HK-2 (cell line): ENCODE data around the gene UNC93A.
"Not testable (repeated sequence)": the region's sequence is repeated elsewhere in the genome, so short reads cannot be mapped to it uniquely, and the experiment has no call there.

Source experiments
- DNase-seq: peaks from one replicate; pipeline ENCODE4 v3.0.0-alpha.2; 2018; ENCODE audit not compliant: unreplicated experiment

Gene UNC93A

GRCh38 chr6:167309355-167310192 is 18.5 kb downstream of the UNC93A start:
- not testable (repeated sequence) for DNase-seq

DNA sequence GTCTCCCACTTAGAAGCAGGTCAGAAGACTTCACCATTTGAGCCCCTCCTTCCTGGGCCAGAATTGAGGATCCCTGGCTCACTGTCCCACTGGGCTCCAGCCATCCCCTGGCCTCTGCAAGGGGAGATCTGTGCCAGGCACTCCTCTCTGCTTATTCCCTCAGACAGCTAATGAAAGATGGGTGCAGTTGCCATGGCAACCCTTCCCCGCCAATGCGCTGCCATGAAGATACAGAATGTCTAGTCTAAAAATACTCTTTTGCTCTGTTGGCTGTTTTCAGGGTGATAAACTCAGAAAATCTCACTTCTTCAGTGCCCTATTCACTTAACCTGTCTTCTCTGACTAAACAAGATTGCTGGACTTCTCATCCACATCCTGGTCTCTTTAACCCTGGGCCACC is 20.2 kb downstream of the UNC93A start:
- DNase-seq, result no peak

GRCh38 chr6:167311691-167312090 is 20.6 kb downstream of the UNC93A start:
- not testable (repeated sequence) for DNase-seq

- DNase-seq, result no peak
Measured at GRCh38 chr6:167314180-167314821, 23.2 kb downstream of the UNC93A start.

DNA sequence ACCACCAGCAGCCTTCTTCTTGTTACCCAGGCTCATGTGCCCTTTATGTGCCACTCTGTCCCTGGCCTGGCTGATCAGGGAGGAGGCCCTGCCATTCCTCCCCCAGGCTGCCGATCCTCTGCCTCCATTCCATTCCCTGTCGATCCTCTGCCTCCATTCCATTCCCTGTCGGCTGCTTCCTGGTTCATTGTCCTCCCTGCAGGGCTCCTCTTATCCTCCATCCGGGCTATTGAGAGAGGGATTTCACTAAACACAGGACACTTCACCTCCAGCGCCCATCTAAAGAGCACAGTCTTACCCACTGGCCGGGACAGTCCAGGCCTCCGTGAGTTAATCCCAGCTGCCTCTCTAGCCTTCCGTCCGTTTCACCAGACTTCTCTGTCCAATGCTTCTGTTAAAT is 26.1 kb downstream of the UNC93A start:
- DNase-seq, result no peak

DNA sequence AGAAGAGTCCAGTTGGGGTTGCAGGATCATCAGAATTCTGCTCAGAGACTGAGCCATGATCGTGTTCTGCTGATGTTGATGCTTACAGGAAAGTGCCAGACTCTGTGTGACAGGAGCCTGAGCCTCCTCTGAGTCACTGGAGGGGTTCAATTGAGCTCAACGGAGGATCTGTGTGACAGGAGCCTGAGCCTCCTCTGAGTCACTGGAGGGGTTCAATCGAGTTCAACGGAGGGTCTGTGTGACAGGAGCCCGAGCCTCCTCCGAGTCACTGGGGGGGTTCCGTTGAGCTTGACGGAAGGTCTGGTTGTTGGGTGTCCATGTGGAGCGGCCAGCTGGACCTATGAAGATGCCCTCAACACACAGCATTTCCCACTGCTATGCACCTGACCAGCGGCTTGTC is 27.2 kb downstream of the UNC93A start:
- DNase-seq, result not testable (repeated sequence)

- DNase-seq, result not testable (repeated sequence)
Measured at GRCh38 chr6:167318856-167319255, 27.7 kb downstream of the UNC93A start.

DNA sequence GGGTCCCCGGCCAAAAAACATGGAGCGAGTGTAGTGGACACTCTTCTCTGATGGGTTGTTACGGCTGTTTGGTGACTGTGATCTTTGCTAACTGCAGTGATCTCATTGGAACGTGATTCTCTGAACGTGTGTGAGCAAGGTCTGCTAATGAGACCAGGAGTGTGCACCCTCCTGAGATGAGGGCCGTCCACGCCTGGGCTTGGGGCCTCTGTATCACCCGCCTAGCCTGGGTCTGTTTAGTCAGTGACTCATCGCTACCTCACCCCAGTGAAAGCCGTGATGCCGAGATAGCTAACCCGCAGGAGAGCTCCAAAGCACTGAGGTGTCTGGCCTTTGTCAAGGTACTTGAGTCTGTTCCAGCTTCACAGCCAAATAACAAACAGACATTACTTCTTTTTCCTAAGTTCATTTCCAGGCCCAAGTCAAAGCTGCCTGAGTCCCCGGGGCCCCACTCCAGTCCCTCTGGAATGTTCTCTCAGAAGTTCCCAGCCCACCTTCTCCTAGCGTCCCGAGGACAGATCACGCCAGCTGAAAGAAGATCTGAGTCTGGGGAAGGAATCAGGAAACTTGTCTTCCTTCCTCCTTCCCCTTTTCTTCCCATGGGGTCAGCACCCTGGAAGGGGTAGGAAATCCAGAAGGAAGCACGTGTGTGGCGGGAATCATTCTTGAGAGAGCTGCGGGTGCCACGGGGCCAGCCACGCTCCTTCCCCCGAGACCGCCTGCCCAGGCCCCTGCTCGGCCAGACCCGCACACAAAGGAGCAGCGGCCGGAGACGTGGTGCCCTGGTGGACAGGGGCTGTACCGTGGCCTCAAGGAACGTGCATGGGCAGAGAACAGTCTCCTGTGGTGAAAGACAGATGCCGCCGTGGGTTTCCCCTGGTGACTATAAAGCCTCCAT is 29.0 kb downstream of the UNC93A start:
- DNase-seq, result peak; percentile 11

- not testable (repeated sequence) for DNase-seq
Measured at GRCh38 chr6:167320754-167321056, 29.6 kb downstream of the UNC93A start.

DNA sequence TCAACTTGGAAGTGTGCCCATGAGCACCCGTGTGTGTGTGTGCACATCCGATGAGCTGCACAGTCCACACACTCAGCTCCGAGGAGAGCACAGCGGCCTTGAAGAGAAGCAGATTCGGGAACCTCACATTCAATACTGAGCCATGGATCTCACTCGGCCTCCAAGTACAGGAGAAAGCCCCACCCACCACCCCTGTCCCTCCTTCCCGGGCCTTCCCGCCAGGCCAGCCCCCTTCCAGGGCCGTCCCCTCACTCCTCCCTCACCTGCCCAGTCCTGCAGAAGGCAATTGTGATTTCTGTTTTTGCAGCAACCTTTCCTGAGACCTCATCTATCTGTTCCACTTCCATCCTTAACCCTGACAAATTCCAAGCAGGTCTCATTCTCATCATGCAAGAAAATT is 30.1 kb downstream of the UNC93A start:
- not testable (repeated sequence) for DNase-seq

DNA sequence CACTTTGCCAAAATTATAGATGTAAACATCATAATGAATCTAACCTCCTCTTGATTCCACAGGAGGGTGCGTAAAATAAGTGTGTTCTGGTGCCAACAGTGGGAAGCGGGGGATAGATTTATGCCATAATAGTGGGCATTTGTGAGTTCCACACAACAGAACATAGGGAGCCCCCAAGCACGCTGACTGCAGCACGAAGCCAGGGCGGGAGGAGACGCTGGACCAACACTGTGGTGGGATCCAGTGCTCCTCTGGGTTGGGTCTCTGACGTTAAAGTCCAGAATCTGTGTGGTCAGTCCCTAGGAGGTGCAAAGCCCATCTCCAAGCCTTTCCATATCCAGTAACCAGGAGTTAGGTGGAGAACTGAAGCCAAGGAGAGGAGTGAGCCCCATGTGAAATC is 32.0 kb downstream of the UNC93A start:
- DNase-seq, result no peak

GRCh38 chr6:167324111-167324510 is 33.0 kb downstream of the UNC93A start:
- DNase-seq, result no peak

DNA sequence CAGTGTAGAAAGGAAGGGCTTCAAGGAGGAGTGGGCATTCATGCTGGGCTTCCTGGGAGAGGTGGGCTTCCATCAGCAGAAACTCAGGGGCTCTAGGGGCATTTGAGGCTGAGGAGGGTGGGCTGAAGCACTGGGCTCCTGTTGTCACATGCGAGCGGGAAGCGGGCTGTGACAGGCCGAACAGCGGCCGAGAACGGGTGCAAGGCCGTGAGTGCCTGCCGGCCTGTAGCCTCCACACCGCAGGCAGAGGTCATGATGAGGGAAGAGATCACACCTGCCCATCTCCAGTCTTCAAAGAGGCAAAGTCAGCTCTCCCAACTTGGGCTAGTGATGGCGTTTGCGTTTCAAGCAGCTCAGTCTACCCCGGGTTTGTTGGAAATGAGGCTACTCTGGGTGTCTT is 34.7 kb downstream of the UNC93A start:
- DNase-seq, result no peak

DNA sequence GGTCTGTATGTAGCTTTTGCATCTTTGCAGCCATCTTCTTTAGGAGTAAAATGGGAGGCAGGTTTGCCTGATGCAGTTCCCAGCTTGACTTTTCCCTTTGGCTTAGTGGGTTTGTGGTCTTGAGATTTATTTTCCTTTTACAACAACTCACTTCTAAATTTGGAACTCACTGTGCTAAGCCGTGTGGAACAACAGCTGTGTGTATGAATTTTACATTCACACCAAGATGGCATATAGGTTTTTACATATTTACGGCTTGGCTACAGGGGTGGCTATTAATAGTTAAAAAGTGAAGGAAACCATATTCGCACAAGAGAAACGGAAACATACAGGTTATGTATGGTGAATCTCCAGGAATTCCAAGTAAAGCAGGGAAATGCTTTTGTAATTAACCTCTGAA is 36.3 kb downstream of the UNC93A start:
- no peak for DNase-seq

DNA sequence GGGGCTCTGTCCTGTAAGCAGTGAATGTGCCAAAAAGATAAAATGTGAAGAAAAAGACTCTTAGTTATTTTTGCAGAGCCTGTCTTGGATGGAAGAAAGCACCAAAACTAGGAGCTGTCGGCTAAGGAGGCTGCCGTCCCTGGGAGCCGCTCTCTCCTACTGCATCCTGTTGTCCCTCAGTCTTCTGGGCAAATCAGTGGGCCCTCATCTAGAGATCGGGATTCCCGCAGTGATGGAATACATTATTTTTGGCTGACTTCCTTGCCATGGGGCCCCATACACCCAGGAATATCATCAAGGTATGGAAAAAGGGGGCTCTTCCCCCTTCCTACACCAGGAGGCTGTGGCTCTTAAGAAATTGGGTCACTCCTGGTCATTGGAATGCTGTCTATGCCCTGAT is 37.0 kb downstream of the UNC93A start:
- no peak for DNase-seq

DNA sequence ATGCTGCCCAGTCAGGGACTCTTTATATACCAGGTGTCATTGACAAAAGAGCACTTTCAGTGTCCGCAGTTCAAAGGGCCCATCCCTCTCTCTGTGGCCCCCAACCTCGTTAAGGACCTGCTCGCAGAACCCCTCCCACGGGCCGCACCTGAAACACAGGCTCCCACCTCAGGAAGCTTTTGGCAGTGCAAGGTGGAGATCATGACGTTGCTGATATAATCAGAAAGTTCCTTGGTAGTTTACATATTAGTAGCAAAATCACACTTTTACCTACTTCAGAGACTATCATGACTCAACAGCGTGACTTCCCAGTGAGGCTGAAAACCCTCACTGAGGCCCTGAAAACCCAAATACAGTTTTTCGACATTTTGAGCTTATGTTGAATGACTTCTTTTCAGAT is 37.9 kb downstream of the UNC93A start:
- no peak for DNase-seq

GRCh38 chr6:167330750-167331149 is 39.6 kb downstream of the UNC93A start:
- no peak for DNase-seq

- DNase-seq, result no peak
Measured at GRCh38 chr6:167331565-167331964, 40.5 kb downstream of the UNC93A start.

DNA sequence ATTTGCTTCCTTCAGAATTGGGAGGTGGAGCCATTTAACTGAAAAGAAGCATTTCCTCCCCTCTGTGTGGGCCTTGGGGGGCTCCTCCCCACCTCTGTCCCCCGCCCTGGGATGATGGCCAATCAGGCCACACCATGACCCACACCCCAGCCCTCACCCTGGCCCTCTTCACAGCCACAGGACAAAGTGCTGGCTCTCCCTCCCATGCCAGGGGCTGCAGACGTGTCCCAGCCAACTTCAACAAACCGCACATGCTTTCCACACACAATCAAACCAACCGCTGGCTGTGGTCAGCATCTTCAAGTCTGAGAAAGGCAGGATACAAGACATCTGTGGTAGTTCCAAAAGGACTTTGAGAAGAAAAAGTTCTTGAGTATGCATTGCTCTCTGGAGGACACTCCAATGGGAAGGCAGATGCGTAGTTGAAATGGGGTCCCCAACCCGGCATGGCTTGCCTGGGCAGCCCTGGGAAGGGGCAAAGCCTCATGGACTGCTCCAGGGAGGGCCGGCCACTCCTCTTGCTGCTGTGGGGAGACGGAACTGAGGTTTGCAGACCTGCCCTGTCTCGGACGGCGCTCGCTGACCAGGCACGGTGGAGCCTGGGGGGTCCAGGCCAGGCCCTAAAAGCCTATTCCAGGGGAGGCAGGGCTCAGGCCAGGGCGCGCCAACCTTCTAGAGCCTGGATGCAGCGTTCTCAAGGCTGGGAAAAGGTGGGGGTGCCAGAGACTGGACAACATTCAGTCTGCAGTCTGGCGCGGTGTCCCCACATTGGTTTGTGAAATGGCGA is 45.9 kb downstream of the UNC93A start:
- no peak for DNase-seq

GRCh38 chr6:167337675-167338449 is 46.7 kb downstream of the UNC93A start:
- DNase-seq, result no peak

DNA sequence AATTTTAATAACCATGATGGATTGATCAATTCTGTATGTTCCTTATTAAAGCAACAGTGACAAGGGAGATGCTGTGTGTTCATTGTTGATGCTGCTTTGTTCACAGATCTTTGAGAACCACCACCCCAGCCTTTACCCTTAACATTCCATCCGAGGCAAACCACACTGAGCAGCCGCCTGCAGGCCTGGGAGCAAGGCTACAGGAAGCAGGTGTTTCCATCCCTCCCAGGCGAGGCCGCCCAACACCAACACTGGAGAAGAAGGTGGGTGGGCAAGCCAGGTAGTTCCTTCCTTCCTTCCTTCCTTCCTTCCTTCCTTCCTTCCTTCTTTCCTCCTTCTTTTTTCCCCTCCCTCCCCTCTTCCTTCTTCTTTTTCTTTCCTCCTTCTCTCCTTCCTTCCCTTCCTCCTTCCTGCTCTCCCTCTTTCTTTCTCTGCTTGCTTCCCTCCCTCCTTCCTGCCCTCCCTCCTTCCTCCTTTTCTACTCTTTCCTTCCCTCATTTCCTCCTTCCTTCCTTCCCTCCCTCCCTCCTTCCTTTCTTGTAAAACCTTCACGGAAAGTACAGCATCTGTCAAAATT is 47.5 kb downstream of the UNC93A start:
- DNase-seq, result no peak
